HCT116 (cell line): ENCODE measurements around the gene XPNPEP3. TPM values are rescaled to one million over a fixed set of nuclear protein-coding genes. Genes with fewer than 3 reads are reported as not detected.

Experiments
- ATAC-seq: fragments of 200-7000 bp; cut with Tn5 transposase; 2 replicates; pipeline ENCODE4 v1.9.1; 2020; ENCODE audit warnings: mild to moderate bottlenecking, moderate library complexity
- BruUV-seq: library from RNA; stranded (reverse); fragments of 400-500 nt; replicated peaks from 2 replicates; lab custom pipeline; 2021; lab: Mats Ljungman, UMichigan
- CTCF ChIA-PET: fragments of 300-600 bp; sonication (Branson Sonifier 250); formaldehyde crosslinking; loops from one replicate; lab custom pipeline; 2021; ENCODE audit warnings: antibody characterized with exemption; lab: Charles Lee
- POLR2A ChIA-PET: fragments of 300-600, 350-600 bp; sonication (Branson Sonifier 250); formaldehyde crosslinking; loops from one replicate; lab custom pipeline; 2021; ENCODE audit warnings: antibody characterized with exemption; lab: Charles Lee
- RAD21 ChIA-PET, 2 experiments: fragments of 300-600 bp; sonication (Branson Sonifier 250); formaldehyde crosslinking; loops; one replicate each; lab custom pipeline; 2023; ENCODE audit warnings: low total read pairs in 2 of 2; ENCODE audit not compliant: uncharacterized antibody in 2 of 2, unreplicated experiment in 2 of 2, low non-redundant PET in 1 of 2; lab: Charles Lee
- DNase-seq: peaks from one replicate; pipeline ENCODE4 v3.0.0-alpha.2; 2010; ENCODE audit warnings: low read depth, low spot score
- H2AFZ ChIP-seq: fragments of 200-600 bp; shearing (Covaris generic), sonication (generic); 2 replicates; pipeline ENCODE4 v1.6.1; 2017; ENCODE audit warnings: low read depth, mixed run types, mixed read lengths, antibody characterized with exemption, low read length; ENCODE audit not compliant: poor library complexity, severe bottlenecking
- H3K27ac ChIP-seq: 2 replicates; pipeline ENCODE4 v1.5.1; 2012; ENCODE audit warnings: low read depth, low read length
- H3K27me3 ChIP-seq: fragments of 200-600 bp; sonication (generic); 2 replicates; pipeline ENCODE4 v1.6.1; 2016; ENCODE audit warnings: mixed run types, low read length, mixed read lengths; ENCODE audit not compliant: insufficient read depth
- H3K36me3 ChIP-seq, 2 experiments: fragments of 200-500 bp in 1 of 2; fragments of 200-600 bp in 1 of 2; sonication (Bioruptor generic) in 1 of 2; sonication (generic) in 1 of 2; 2 replicates each; pipeline versions ENCODE4 v1.5.1 to v1.6.1; 2014 to 2016; ENCODE audit warnings: low read length in 2 of 2, inconsistent platforms in 1 of 2, mixed read lengths in 1 of 2, mixed run types in 1 of 2; ENCODE audit not compliant: insufficient read depth in 2 of 2, control insufficient read depth in 1 of 2
- H3K4me1 ChIP-seq, 2 experiments: fragments of 200-600 bp in 1 of 2; sonication (generic) in 1 of 2; 2 replicates each; pipeline versions ENCODE4 v1.5.1 to v1.6.1; 2012 to 2017; ENCODE audit warnings: low read length in 2 of 2, inconsistent platforms in 1 of 2, mild to moderate bottlenecking in 1 of 2, mixed read lengths in 1 of 2, mixed run types in 1 of 2, moderate library complexity in 1 of 2; ENCODE audit not compliant: insufficient read depth in 2 of 2, control insufficient read depth in 1 of 2
- H3K4me2 ChIP-seq: fragments of 200-600 bp; sonication (generic); 2 replicates; pipeline ENCODE4 v1.6.1; 2017; ENCODE audit warnings: mixed run types, low read length, mixed read lengths
- H3K4me3 ChIP-seq, 2 experiments: fragments of 200-600 bp in 1 of 2; sonication (generic) in 1 of 2; replicated peaks in 1 of 2; 2 replicates each; pipeline ENCODE4 v1.5.1; 2011 to 2016; ENCODE audit warnings: low read length in 2 of 2, control low read depth in 1 of 2, low read depth in 1 of 2, mild to moderate bottlenecking in 1 of 2, mixed read lengths in 1 of 2, mixed run types in 1 of 2
- H3K79me2 ChIP-seq: fragments of 200-600 bp; sonication (generic); 2 replicates; pipeline ENCODE4 v1.6.1; 2017; ENCODE audit warnings: mild to moderate bottlenecking, mixed run types, low read length, moderate library complexity, mixed read lengths; ENCODE audit not compliant: insufficient read depth
- H3K9ac ChIP-seq: fragments of 200-600 bp; sonication (generic); 2 replicates; pipeline ENCODE4 v1.6.1; 2016; ENCODE audit warnings: low read length, mixed read lengths
- H3K9me2 ChIP-seq: fragments of 200-600 bp; sonication (generic), shearing (Covaris generic); 2 replicates; pipeline ENCODE4 v1.6.1; 2017; ENCODE audit warnings: mixed run types, mild to moderate bottlenecking, moderate library complexity; ENCODE audit not compliant: insufficient read depth
- H3K9me3 ChIP-seq, 2 experiments: fragments of 200-500 bp in 1 of 2; fragments of 200-600 bp in 1 of 2; sonication (Bioruptor generic) in 1 of 2; sonication (generic) in 1 of 2; 2 replicates each; pipeline ENCODE4 v1.6.1; 2014 to 2017; ENCODE audit warnings: low read length in 2 of 2, mixed read lengths in 2 of 2, inconsistent platforms in 1 of 2, low read depth in 1 of 2, mild to moderate bottlenecking in 1 of 2, mixed run types in 1 of 2, moderate library complexity in 1 of 2; ENCODE audit not compliant: control insufficient read depth in 1 of 2, insufficient read depth in 1 of 2
- H4K20me1 ChIP-seq: fragments of 200-600 bp; sonication (generic), shearing (Covaris generic); 2 replicates; pipeline ENCODE4 v1.6.1; 2017; ENCODE audit warnings: mixed run types, mild to moderate bottlenecking, moderate library complexity; ENCODE audit not compliant: insufficient read depth
- CEBPB ChIP-seq: IDR thresholded peaks from 2 replicates; pipeline ENCODE4 v1.6.1; 2012; ENCODE audit warnings: low read depth
- CTCF ChIP-seq, 3 experiments: fragments of 200-600 bp in 1 of 3; sonication (generic) in 1 of 3; IDR thresholded peaks in 2 of 3; conservative IDR thresholded peaks in 1 of 3; 2 replicates each; pipeline ENCODE4 v1.5.1; 2012 to 2017; ENCODE audit warnings: low read depth in 2 of 3, low read length in 2 of 3, antibody characterized with exemption in 1 of 3, borderline replicate concordance in 1 of 3, control low read depth in 1 of 3, mild to moderate bottlenecking in 1 of 3, mixed read lengths in 1 of 3, mixed run types in 1 of 3, moderate library complexity in 1 of 3; ENCODE audit not compliant: insufficient read depth in 1 of 3
- EZH2 ChIP-seq: fragments of 200-600 bp; sonication (generic); IDR thresholded peaks from 2 replicates; pipeline ENCODE4 v1.6.1; 2017; ENCODE audit warnings: antibody characterized with exemption, mixed run types
- JUND ChIP-seq: IDR thresholded peaks from 2 replicates; pipeline ENCODE4 v1.6.1; 2012
- POLR2A ChIP-seq: IDR thresholded peaks from 2 replicates; pipeline ENCODE4 v1.7.0; 2011; ENCODE audit warnings: borderline replicate concordance; ENCODE audit not compliant: insufficient read depth, insufficient read length; ENCODE audit errors: extremely low read depth
- RAD21 ChIP-seq: IDR thresholded peaks from 2 replicates; pipeline ENCODE4 v1.6.1; 2012; ENCODE audit warnings: low read depth, mild to moderate bottlenecking
- SP1 ChIP-seq: IDR thresholded peaks from 2 replicates; pipeline ENCODE4 v1.6.1; 2012; ENCODE audit warnings: low read depth
- SRF ChIP-seq: IDR thresholded peaks from 2 replicates; pipeline ENCODE4 v1.6.1; 2012; ENCODE audit warnings: low read depth
- TCF7L2 ChIP-seq: IDR thresholded peaks from 2 replicates; pipeline ENCODE4 v1.7.0; 2011; ENCODE audit warnings: borderline replicate concordance, inconsistent platforms; ENCODE audit not compliant: insufficient read depth, insufficient read length; ENCODE audit errors: extremely low read depth
- intact Hi-C: fragments of 100-400 bp; cut with micrococcal nuclease; formaldehyde crosslinking; loops from 2 replicates; pipeline ENCODE4 v1.10.0; 2022
- total RNA-seq: library from RNA; stranded (reverse); gene quantifications from one replicate; pipeline ENCODE4 v1.2.1, GENCODE V29; 2021; ENCODE audit not compliant: unreplicated experiment
- TF ChIP-seq, protein P1 (sequence below): IDR thresholded peaks from 2 replicates; pipeline ENCODE4 v1.6.1; 2012
- TF ChIP-seq, protein P2 (sequence below): IDR thresholded peaks from 2 replicates; pipeline ENCODE4 v1.6.1; 2011; ENCODE audit warnings: mild to moderate bottlenecking, low read length, moderate library complexity; ENCODE audit not compliant: insufficient replicate concordance; ENCODE audit errors: extremely low read depth
- TF ChIP-seq, protein P3 (sequence below): IDR thresholded peaks from 2 replicates; pipeline ENCODE4 v1.6.1; 2012; ENCODE audit warnings: low read depth

XPNPEP3 gene
- total RNA-seq, 1 experiment from 2014 or later = 29.8 TPM

GRCh38 chr22:40975366-40975765 lies 118.4 kb downstream of the XPNPEP3 start (continued):
- TF ChIP-seq, protein P1, sequence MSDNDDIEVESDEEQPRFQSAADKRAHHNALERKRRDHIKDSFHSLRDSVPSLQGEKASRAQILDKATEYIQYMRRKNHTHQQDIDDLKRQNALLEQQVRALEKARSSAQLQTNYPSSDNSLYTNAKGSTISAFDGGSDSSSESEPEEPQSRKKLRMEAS = no peak
- TF ChIP-seq, all 23 proteins: peak for 0

GRCh38 chr22:40976866-40977700 lies 120.1 kb downstream of the XPNPEP3 start:
- H3K79me2 ChIP-seq = no peaks in the 10 kb centered on the region
- no peak for ATAC-seq
- CTCF ChIA-PET = no interaction called here
- H3K9ac ChIP-seq = no peak overlapping the region
- H3K4me1 ChIP-seq = no peaks in the 10 kb centered on the region
- H2AFZ ChIP-seq = no peak overlapping the region
- intact Hi-C loops = no loop called here
- H3K4me3 ChIP-seq = no peak overlapping the region
- H3K36me3 ChIP-seq = peaks cover 1 to 5% of the 10 kb centered on the region in 2 experiments; a peak in 2 of 4 replicates
- no peaks in the 10 kb centered on the region for H4K20me1 ChIP-seq
- no peaks in the 10 kb centered on the region for H3K9me3 ChIP-seq
- no TSS peak for BruUV-seq
- no peaks in the 10 kb centered on the region for H3K9me2 ChIP-seq
- no peaks in the 10 kb centered on the region for H3K27me3 ChIP-seq
- H3K4me2 ChIP-seq = no peak overlapping the region
- POLR2A ChIA-PET = no interaction called here
- RAD21 ChIA-PET = no interaction called here
- DNase-seq = no peak
- TF ChIP-seq SP1 (no peak), POLR2A (no peak), SRF (no peak), CEBPB (no peak), CTCF (IDR thresholded peaks at IDR 0.05 in 2 of 3, conservative IDR thresholded peaks at IDR 0.05 in 1 of 3; ENCODE audit: borderline replicate concordance in 1 of 3, insufficient read depth in 1 of 3, low read depth in 2 of 3, low read length in 2 of 3) (no peak), JUND (no peak), RAD21 (no peak), TCF7L2 (no peak), EZH2 (no peak)
- TF ChIP-seq, protein P1 = no peak
- TF ChIP-seq, protein P2, sequence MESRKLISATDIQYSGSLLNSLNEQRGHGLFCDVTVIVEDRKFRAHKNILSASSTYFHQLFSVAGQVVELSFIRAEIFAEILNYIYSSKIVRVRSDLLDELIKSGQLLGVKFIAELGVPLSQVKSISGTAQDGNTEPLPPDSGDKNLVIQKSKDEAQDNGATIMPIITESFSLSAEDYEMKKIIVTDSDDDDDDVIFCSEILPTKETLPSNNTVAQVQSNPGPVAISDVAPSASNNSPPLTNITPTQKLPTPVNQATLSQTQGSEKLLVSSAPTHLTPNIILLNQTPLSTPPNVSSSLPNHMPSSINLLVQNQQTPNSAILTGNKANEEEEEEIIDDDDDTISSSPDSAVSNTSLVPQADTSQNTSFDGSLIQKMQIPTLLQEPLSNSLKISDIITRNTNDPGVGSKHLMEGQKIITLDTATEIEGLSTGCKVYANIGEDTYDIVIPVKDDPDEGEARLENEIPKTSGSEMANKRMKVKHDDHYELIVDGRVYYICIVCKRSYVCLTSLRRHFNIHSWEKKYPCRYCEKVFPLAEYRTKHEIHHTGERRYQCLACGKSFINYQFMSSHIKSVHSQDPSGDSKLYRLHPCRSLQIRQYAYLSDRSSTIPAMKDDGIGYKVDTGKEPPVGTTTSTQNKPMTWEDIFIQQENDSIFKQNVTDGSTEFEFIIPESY = no peak
- TF ChIP-seq, protein P3, sequence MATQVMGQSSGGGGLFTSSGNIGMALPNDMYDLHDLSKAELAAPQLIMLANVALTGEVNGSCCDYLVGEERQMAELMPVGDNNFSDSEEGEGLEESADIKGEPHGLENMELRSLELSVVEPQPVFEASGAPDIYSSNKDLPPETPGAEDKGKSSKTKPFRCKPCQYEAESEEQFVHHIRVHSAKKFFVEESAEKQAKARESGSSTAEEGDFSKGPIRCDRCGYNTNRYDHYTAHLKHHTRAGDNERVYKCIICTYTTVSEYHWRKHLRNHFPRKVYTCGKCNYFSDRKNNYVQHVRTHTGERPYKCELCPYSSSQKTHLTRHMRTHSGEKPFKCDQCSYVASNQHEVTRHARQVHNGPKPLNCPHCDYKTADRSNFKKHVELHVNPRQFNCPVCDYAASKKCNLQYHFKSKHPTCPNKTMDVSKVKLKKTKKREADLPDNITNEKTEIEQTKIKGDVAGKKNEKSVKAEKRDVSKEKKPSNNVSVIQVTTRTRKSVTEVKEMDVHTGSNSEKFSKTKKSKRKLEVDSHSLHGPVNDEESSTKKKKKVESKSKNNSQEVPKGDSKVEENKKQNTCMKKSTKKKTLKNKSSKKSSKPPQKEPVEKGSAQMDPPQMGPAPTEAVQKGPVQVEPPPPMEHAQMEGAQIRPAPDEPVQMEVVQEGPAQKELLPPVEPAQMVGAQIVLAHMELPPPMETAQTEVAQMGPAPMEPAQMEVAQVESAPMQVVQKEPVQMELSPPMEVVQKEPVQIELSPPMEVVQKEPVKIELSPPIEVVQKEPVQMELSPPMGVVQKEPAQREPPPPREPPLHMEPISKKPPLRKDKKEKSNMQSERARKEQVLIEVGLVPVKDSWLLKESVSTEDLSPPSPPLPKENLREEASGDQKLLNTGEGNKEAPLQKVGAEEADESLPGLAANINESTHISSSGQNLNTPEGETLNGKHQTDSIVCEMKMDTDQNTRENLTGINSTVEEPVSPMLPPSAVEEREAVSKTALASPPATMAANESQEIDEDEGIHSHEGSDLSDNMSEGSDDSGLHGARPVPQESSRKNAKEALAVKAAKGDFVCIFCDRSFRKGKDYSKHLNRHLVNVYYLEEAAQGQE = no peak
- H3K27ac ChIP-seq = no peak overlapping the region
